HG03025 (cell line): Measurements from ENCODE around the gene USP17L5.
"Not testable (repeated sequence)": the region's sequence is repeated elsewhere in the genome, so short reads cannot be mapped to it uniquely, and the experiment has no call there.

Experiments
- ATAC-seq: cut with Tn5 transposase; IDR thresholded peaks from one replicate; pipeline ENCODE4 v1.9.1; 2021; ENCODE audit warnings: mild to moderate bottlenecking, moderate library complexity; ENCODE audit not compliant: unreplicated experiment, low FRiP score

The USP17L5 gene

GRCh38 chr4:9339103-9339502 lies at the start of gene USP17L5:
Gene USP17L5, plus strand, starts transcription at chr4:9339403. Its CDS starts 0 bp downstream, at chr4:9339403.
- ATAC-seq: not testable (repeated sequence)

- ATAC-seq: not testable (repeated sequence)
These were observed 15.0 kb upstream of the USP17L5 start for GRCh38 chr4:9324191-9324590.

- not testable (repeated sequence) for ATAC-seq
These were observed 14.3 kb upstream of the USP17L5 start, which contains the start of gene USP17L24 for GRCh38 chr4:9324865-9325264. Gene USP17L24, plus strand, starts transcription at chr4:9325165. Its CDS starts 0 bp downstream, at chr4:9325165.

GRCh38 chr4:9329611-9330010 lies 9.6 kb upstream of the USP17L5 start, which contains the start of gene USP17L25:
Gene USP17L25, plus strand, starts transcription at chr4:9329911. Its CDS starts 0 bp downstream, at chr4:9329911.
- not testable (repeated sequence) for ATAC-seq

- not testable (repeated sequence) for ATAC-seq
These were observed 4.8 kb upstream of the USP17L5 start, which contains the start of gene USP17L26 for GRCh38 chr4:9334358-9334757. Gene USP17L26, plus strand, starts transcription at chr4:9334658. Its CDS starts 0 bp downstream, at chr4:9334658.

- not testable (repeated sequence) for ATAC-seq
These were observed 4.6 kb downstream of the USP17L5 start, which contains the start of gene USP17L27 for GRCh38 chr4:9343848-9344247. Gene USP17L27, plus strand, starts transcription at chr4:9344148. Its CDS starts 0 bp downstream, at chr4:9344148.

- not testable (repeated sequence) for ATAC-seq
These were observed 9.4 kb downstream of the USP17L5 start, which contains the start of gene USP17L28 for GRCh38 chr4:9348593-9348992. Gene USP17L28, plus strand, starts transcription at chr4:9348893. Its CDS starts 0 bp downstream, at chr4:9348893.

GRCh38 chr4:9350866-9351265 lies 11.7 kb downstream of the USP17L5 start:
- ATAC-seq: not testable (repeated sequence)

GRCh38 chr4:9353338-9353737 lies 14.1 kb downstream of the USP17L5 start, which contains the start of gene USP17L29:
Gene USP17L29, plus strand, starts transcription at chr4:9353638. Its CDS starts 0 bp downstream, at chr4:9353638.
- not testable (repeated sequence) for ATAC-seq

GRCh38 chr4:9362829-9363228 lies 23.6 kb downstream of the USP17L5 start, which contains the start of gene USP17L30:
Gene USP17L30, plus strand, starts transcription at chr4:9363129. Its CDS starts 0 bp downstream, at chr4:9363129.
- ATAC-seq: not testable (repeated sequence)

- ATAC-seq: not testable (repeated sequence)
These were observed 40.7 kb downstream of the USP17L5 start for GRCh38 chr4:9379881-9380280.

- ATAC-seq: not testable (repeated sequence)
These were observed 41.9 kb downstream of the USP17L5 start for GRCh38 chr4:9381012-9381534.

- no peak for ATAC-seq
These were observed 44.9 kb downstream of the USP17L5 start for GRCh38 chr4:9384126-9384525.

- ATAC-seq: not testable (repeated sequence)
These were observed 49.8 kb downstream of the USP17L5 start for GRCh38 chr4:9389001-9389400.
